GM21619 (cell line): ENCODE measurements around the gene ADAMTS1.
"Not testable (repeated sequence)": the region's sequence is repeated elsewhere in the genome, so short reads cannot be mapped to it uniquely, and the experiment has no call there.

ENCODE experiments used
- ATAC-seq: cut with Tn5 transposase; IDR thresholded peaks from one replicate; pipeline ENCODE4 v1.9.1; 2021; ENCODE audit not compliant: unreplicated experiment

ADAMTS1 gene

DNA sequence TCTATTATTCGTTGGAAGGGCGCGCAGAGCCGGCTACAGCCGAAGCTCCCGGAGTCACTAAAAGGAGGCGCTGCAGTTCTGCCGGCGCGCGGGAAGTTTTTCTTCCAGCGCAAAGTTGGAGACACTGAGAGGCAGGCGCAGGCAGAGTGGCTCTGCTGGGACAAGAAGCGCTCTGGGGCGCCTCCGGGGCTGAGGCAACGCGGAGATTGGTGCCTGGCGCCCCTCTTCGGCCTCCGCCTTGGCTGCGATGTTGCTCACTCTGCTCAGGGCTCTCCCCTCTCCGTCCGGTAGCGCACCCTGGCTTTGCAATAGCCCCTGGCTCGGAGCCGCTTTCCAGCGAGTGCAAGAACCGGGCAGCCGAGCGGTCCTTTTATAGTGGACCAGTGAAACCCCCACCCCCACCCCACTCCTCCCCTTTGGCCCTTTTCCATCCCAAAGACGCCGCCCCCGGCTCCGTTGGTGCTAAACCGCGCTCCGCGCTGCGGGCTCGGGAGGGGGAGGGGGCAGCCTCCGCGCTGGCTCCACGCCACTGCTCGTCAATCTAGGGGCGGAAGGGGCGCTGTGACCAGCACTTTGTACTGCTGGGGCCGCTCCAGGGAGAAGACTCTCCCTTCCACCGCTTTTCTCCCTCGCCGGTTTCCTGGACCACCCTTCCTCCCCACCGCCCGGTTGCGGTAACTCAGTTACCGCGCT lies at the start of gene ADAMTS1:
Gene ADAMTS1 (minus strand): TSS at position 344 of the 693 bp plus-strand sequence. CDS start 455 bp downstream, outside the sequence.
- no peak for ATAC-seq

- ATAC-seq = no peak
Measured at GRCh38 chr21:26892151-26892550, 46.9 kb upstream of the ADAMTS1 start.

DNA sequence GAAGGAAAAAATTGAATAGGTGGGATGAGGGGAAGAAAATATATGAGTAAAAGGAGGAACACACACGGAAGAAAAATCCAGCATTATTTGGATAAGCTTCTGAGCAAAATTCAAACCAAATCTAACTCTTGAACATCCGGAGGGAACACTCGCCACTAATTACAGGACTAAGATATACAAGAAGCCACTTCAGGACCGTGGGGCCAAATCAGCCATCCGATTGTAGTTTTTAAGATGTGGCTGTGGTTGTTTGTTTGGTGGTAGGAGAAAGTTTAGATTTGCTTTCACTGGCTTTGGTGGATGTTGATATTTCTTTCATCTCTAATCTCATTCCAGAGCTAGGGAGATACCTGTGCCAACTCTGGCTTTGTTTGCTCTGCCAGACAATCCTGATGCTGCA lies 43.7 kb upstream of the ADAMTS1 start:
- no peak for ATAC-seq

DNA sequence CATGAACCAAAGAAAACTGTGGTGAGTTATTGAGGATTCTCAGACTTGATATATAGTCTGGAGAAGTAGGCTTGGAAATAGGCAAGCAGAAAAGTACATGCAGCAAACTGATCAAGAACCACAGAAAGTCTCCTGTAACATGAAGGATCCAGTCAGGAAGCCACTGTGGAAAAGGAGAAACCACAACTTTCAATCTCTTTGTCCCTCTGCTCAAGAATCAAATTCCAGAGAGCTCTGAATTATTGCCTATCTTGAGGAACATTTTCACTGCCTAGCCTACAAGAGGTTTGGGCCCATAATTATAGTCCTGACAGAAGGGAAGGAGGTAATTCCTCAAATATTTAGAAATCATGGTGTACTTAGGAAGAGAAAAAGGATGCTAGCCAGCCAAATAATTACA lies 43.0 kb upstream of the ADAMTS1 start:
- ATAC-seq = no peak

GRCh38 chr21:26887251-26887650 lies 42.0 kb upstream of the ADAMTS1 start:
- ATAC-seq = no peak

DNA sequence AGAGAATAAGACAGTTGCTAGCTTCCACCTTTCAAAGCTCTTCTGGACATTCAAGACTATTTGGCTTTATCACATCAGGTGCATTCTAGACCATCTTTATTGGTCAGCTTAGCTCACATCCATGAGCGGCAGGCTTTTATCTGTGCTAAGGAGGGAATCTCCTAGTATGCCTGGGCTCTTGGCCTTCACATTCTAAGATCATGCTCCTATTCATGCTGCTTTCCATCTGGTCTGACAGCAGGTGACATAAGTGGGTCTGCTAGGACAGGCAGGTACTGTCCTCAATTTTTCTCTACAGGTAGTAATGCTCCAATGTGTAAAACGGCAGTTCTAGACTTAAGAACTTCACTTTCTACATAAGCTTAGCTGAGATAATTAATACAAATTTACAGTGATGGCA lies 39.2 kb upstream of the ADAMTS1 start:
- no peak for ATAC-seq

DNA sequence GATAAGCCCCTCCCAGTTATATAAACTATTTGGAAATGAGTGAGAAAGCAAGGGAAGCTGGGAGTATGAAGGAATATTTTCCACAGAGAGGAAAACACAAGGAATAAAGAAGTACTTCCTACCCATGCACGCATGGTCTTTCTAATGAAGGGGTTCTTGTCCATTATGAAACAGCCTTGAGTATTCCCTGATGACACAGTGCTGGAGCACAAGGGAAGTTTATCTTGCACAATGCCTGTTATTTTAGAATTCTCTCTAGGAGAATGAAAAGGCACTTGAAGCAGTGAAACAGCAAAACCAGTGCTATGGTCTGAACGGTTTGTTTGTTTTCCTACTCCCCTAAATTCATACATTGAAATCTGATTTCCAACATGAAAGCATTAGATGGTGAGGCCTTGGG lies 38.6 kb upstream of the ADAMTS1 start:
- no peak for ATAC-seq

DNA sequence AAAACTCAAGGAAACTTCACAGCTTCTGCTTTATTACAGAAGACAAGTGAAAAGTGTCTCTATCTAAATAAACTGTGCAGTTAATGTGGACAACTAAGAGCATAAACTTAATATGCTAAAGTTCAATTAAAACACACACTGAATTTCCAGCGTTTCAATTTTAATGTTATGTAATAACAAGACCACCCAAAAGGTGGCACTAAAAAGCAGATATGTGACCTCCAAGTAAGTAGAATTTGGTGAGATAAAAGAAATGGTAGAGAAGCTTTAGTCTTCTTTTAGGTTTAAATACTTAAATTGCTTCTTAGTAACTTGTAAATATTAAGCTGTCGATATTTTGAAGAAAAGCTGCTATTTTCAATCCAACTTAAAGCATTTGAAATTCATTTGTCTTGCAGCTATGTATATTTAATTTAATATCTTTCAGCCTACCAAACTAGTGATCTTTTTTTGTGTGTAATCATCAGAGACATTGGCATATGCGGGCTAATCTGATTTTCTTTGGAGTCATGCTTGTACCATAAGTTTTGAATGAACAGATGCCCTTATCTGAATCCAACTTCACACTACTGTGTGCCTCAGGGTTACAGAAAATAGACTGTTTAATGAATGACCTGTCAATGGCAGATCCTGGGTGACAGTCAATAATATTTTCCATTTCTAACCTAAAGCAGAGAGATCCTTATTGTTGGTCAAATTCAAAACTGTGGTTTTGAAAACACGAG lies 36.5 kb upstream of the ADAMTS1 start:
- no peak for ATAC-seq

GRCh38 chr21:26877018-26877417 lies 31.8 kb upstream of the ADAMTS1 start:
- ATAC-seq = no peak

GRCh38 chr21:26874347-26874746 lies 29.1 kb upstream of the ADAMTS1 start:
- ATAC-seq = no peak

DNA sequence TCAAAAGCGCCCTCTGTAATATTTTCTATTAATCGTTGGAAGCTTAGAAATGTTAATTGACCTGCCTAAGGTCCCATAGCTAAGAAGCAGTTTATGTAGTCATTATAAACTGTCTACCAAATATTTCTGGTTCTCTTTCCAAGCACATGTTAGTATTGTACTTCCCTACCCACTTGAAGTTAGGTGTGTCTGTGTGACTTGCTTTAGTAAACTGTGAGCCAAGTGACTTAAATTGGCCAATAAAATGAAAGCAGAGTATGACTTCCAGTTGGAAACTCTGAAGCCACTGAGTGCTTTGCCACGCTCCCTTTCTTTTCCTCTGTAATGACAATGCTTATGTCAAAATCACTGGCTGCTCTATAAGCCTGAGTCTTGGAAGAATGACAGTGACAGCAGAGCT lies 20.6 kb upstream of the ADAMTS1 start:
- ATAC-seq = no peak

DNA sequence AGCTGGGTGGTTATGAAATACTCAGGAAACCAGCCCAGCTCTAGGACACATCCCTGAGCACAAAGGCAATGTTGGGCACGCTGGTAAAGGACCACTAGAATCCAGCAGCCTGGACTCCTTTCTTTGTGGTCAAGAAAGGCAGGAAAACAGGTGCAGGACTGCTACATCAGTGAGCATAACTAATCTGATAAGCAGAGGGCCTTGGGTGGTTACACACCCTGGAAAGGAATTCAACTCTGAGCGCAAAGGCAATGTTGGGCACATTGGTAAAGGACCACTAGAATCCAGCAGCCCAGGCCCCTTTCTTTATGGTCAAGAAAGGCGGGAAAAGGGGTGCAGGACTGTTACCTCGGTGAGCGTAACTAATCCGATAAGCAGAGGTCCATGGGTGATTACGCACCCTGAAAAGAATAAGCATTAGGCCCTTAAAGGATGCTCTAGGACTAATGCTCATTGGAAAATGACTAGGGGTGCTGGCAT lies 11.7 kb upstream of the ADAMTS1 start:
- ATAC-seq = not testable (repeated sequence)

- not testable (repeated sequence) for ATAC-seq
Measured at GRCh38 chr21:26854695-26855094, 9.5 kb upstream of the ADAMTS1 start.

DNA sequence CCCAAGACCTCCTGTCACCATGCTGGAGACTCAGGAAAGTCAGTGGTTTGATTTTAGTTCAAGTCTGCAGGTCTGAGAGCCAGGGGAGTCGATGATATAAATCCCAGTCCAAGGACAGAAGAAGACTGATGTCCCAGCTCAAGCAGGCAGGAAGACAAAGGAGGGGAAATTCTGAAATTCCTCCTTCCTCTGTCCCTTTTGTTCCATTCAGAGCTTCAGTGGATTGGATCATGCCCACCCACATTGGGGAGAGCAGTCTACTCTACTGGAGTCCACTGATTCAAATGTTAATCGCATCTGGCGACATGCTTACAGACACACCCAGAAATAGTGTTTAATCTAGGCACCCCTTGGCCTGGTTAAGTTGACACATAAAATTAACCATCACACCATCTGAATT lies 7.2 kb upstream of the ADAMTS1 start:
- no peak for ATAC-seq

DNA sequence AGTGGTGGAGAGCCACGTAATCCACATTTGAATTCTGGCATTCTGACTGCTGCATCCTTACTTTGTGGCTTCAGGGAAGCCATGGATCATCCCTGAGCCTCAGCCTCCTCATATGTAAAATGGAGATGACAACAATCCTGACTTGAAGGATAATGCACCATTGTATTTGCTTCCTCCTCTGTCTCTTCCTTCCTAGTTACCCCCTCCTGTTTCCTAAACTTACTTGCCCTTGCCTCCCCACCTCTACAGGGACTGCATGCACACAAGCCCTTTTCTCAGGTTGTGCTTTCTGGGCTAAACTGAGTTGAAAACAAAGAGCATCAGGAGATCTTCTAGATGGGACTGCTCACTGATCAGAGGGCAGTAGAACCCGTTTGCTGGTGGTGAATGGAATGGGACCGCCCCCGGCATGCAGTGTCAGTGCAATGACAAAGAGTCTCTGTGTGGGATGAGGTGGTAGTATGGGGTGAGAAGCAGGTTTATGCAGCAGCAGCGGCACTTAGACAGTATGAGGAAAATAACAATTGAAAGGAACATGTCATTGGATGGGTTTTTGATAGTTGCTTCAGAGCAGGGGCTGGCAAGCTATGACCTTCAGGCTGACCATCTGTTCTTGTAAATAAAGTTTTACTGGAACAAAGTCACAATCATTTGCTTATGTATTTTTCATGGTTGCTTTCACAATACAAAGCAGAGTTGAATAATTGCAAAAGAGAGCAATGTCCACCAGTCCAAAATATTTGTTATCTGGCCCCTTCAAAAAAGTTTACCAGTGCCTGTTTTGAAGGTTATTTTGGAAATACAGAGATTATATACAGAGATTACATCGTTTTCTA lies 6.1 kb upstream of the ADAMTS1 start:
- ATAC-seq = no peak

DNA sequence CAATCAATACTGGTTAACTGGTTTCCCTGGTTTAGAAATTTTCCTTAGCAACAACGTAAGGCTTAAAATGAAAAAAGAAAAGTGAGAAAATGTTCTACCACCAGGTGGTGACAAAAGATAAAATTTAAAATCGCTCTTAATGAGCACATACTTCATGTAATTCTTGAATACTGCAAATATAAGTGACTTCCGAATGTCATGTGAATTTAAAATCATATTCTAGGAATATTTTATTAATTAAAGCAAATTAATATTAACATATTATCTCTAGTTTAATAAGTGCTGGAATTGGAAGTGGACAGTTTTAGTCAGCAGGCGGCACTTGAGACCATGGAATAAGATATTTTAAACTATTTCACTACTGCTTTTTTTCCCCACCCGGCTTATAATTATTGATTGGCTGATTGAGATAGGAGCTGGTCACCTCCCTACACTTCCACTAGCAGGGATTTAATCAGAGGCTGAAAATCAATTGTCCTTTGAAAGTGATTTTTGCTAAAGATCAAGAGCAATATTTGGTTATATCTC lies 5.0 kb upstream of the ADAMTS1 start:
- ATAC-seq = no peak

GRCh38 chr21:26849428-26850115 lies 4.4 kb upstream of the ADAMTS1 start:
- no peak for ATAC-seq

DNA sequence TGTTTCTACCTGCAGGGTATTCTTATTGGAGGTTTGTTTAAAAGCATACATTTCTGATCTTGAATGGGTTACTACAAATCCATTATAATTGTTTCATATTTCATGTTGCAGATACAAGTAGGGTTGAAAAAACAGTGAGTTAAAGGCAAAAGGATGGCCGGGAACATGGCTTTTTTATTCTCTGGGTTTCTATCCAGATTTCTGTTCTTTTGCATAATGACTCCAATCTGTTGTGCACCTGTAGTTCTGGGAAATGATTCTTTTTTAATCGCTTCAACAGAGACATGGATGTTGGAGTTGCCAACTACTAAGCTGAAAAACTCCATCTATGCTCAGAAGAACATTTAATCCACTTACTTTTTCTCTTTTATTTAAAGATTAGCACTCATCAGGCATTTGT lies 2.7 kb upstream of the ADAMTS1 start:
- no peak for ATAC-seq

DNA sequence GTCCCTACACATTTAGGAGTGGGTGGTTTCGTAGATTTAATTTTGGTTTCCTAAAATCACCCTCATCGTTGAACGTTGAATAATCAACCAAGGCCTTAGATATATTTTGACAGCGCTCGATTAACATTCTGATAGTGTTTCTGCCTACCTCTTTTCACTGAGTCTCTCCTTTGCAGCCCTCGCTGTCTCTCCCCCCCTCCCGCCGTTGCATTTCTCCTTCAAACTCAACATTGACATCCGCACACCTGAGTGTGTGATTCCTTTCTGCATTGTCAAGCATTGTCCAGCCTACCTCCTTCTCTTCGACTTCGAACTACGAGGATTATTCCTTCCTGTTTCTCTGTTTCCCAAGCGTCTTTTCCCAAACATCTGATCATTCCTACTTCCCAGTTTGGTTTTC lies 1.8 kb upstream of the ADAMTS1 start:
- no peak for ATAC-seq

GRCh38 chr21:26846036-26846931 lies 1.1 kb upstream of the ADAMTS1 start:
- ATAC-seq = no peak
